GM12874 (cell line): Measurements from ENCODE around the gene ERCC6L2.

Experiments
- TF ChIP-seq, protein P1 (sequence below): IDR thresholded peaks from 2 replicates; pipeline ENCODE4 v1.5.1; 2011; ENCODE audit warnings: low read depth, mild to moderate bottlenecking, control low read depth, low read length, moderate library complexity; ENCODE audit not compliant: insufficient read depth

ERCC6L2 gene

DNA sequence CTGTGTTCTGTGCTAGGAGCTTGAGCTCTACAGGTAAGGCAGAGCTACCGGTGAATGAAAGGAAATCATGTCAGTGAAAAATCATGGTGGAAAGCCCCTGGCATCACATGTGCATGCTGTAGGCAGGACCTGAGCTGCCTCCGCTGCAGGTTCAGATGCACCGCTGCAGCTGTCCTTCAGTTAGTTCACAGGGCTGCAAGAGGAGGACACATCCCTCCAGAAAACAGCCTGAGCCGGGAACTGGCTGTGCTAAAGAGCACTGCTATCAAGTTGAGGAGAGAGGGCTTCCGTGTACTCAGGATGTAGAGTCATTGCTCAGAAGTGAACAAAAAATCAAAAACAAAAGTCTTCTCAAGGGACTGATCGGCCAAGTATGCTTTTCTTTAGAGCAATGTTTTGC is 138.6 kb downstream of the ERCC6L2 start:
- TF ChIP-seq, protein P1, sequence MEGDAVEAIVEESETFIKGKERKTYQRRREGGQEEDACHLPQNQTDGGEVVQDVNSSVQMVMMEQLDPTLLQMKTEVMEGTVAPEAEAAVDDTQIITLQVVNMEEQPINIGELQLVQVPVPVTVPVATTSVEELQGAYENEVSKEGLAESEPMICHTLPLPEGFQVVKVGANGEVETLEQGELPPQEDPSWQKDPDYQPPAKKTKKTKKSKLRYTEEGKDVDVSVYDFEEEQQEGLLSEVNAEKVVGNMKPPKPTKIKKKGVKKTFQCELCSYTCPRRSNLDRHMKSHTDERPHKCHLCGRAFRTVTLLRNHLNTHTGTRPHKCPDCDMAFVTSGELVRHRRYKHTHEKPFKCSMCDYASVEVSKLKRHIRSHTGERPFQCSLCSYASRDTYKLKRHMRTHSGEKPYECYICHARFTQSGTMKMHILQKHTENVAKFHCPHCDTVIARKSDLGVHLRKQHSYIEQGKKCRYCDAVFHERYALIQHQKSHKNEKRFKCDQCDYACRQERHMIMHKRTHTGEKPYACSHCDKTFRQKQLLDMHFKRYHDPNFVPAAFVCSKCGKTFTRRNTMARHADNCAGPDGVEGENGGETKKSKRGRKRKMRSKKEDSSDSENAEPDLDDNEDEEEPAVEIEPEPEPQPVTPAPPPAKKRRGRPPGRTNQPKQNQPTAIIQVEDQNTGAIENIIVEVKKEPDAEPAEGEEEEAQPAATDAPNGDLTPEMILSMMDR, result no peak

DNA sequence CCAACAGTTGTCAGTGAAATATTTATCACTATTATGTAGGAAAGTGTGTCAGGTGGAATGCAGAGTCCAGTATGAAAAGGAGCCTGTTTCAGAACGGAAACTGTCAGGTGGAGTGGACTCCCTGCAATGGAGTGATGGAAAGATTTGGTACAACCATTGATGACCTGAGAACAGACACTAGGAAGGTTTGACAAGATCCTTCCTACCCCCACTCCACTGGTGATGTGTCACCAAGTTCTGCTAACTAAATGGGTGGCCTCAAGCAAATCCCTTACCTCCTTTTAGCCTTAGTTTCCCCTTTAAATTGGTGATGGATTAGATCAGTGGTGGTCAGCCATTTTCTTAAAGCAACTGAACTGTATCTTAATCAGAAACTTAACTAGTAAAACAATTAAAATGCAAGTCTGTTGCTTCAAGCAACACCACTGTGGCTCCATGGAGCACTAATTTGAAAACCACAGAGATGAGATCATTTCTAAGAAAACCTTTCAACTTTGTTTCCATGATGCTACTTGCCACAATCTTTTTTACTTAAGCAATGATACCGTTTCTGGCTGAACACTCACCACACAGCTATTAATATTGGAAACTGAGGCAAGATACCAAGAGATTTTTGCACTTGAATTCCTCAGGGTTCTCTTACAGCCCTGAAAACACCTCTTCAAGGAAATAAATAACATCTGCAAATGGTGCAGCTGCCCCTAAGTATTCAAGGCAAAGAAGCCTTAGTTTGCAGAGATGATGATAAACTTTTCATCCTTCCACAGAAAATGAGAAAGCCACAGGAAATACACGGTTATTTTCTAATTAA is 140.6 kb downstream of the ERCC6L2 start:
- TF ChIP-seq, protein P1, result no peak
